Activated T-helper 1 cell treated with anti-CD3 and anti-CD28 coated beads, Interleukin-12 subunit alpha, Interleukin-12 subunit beta, Interleukin-2, Interleukin-4 antibody, amounts not matched to agents 30 ng/mL and 10 ng/mL and 1 ng/mL, durations not matched to agents 14 hours and 24 hours and 36 hours (primary cell): ENCODE results near the gene CNKSR3. TPM values are rescaled to one million over a fixed set of nuclear protein-coding genes. Genes with fewer than 3 reads are reported as not detected.
"Not testable (repeated sequence)": the region's sequence is repeated elsewhere in the genome, so short reads cannot be mapped to it uniquely, and the experiment has no call there.

Experiments
- DNase-seq: peaks from one replicate; pipeline ENCODE4 v3.0.0; 2021; ENCODE audit warnings: low spot score
- H3K27ac Mint-ChIP-seq: one replicate; pipeline ENCODE4 v1.8.0; 2021; ENCODE audit warnings: mild to moderate bottlenecking, mixed read lengths
- H3K27me3 Mint-ChIP-seq: one replicate; pipeline ENCODE4 v1.8.0; 2022; ENCODE audit warnings: mild to moderate bottlenecking, moderate library complexity, mixed read lengths; ENCODE audit not compliant: insufficient read depth
- H3K36me3 Mint-ChIP-seq: one replicate; pipeline ENCODE4 v1.8.0; 2021; ENCODE audit warnings: low read depth, mixed read lengths
- H3K4me1 Mint-ChIP-seq: one replicate; pipeline ENCODE4 v1.8.0; 2021; ENCODE audit warnings: low read depth, mixed read lengths
- H3K4me3 Mint-ChIP-seq: one replicate; pipeline ENCODE4 v1.8.0; 2021; ENCODE audit warnings: mild to moderate bottlenecking, moderate library complexity, mixed read lengths
- H3K9me3 Mint-ChIP-seq: one replicate; pipeline ENCODE4 v1.8.0; 2021; ENCODE audit warnings: mixed read lengths
- intact Hi-C: fragments of 100-400 bp; cut with micrococcal nuclease; formaldehyde crosslinking; loops from one replicate; pipeline ENCODE4 v1.15.1; 2024
- total RNA-seq: library from RNA; stranded (reverse); gene quantifications from 2 replicates; pipeline ENCODE4 v1.2.3, GENCODE V29; 2022

The CNKSR3 gene
- total RNA-seq, 1 donor from 2014 or later, result not detected

GRCh38 chr6:154520280-154520679 is 9.8 kb upstream of the CNKSR3 start:
- H3K36me3 Mint-ChIP-seq, result no peaks in the 10 kb centered on the region
- H3K27ac Mint-ChIP-seq, result no peak overlapping the region
- no peaks in the 10 kb centered on the region for H3K4me1 Mint-ChIP-seq
- DNase-seq, result no peak
- H3K27me3 Mint-ChIP-seq, result peaks cover 1% of the 10 kb centered on the region
- no peaks in the 10 kb centered on the region for H3K9me3 Mint-ChIP-seq
- H3K4me3 Mint-ChIP-seq, result no peak overlapping the region
- intact Hi-C loops, result no loop called here

- Mint-ChIP-seq H3K27me3 (peaks cover 1% of the 10 kb centered on the region), H3K9me3 (no peaks in the 10 kb centered on the region), H3K36me3 (no peaks in the 10 kb centered on the region), H3K4me1 (no peaks in the 10 kb centered on the region), H3K27ac (no peak overlapping the region), H3K4me3 (no peak overlapping the region)
- intact Hi-C loops, result no loop called here
- no peak for DNase-seq
These were observed 7.9 kb upstream of the CNKSR3 start for GRCh38 chr6:154518396-154518795.

GRCh38 chr6:154516276-154516675 is 5.8 kb upstream of the CNKSR3 start:
- Mint-ChIP-seq H3K4me1 (peaks cover 5% of the 10 kb centered on the region), H3K36me3 (no peaks in the 10 kb centered on the region), H3K9me3 (no peaks in the 10 kb centered on the region), H3K4me3 (no peak overlapping the region), H3K27ac (no peak overlapping the region), H3K27me3 (peaks cover 19% of the 10 kb centered on the region)
- DNase-seq, result no peak
- intact Hi-C loops, result no loop called here

GRCh38 chr6:154515826-154516225 is 5.3 kb upstream of the CNKSR3 start:
- DNase-seq, result no peak
- Mint-ChIP-seq H3K4me3 (no peak overlapping the region), H3K27me3 (peaks cover 23% of the 10 kb centered on the region), H3K4me1 (peaks cover 5% of the 10 kb centered on the region), H3K36me3 (no peaks in the 10 kb centered on the region), H3K27ac (no peak overlapping the region), H3K9me3 (no peaks in the 10 kb centered on the region)
- intact Hi-C loops, result no loop called here

GRCh38 chr6:154515076-154515475 is 4.6 kb upstream of the CNKSR3 start:
- H3K27ac Mint-ChIP-seq, H3K36me3 Mint-ChIP-seq, H3K4me1 Mint-ChIP-seq, H3K9me3 Mint-ChIP-seq, intact Hi-C loops, H3K4me3 Mint-ChIP-seq, DNase-seq: not testable (repeated sequence)
- H3K27me3 Mint-ChIP-seq, result peaks cover 26% of the 10 kb centered on the region

GRCh38 chr6:154514481-154514880 is 4.0 kb upstream of the CNKSR3 start:
- no peaks in the 10 kb centered on the region for H3K36me3 Mint-ChIP-seq
- DNase-seq, result no peak
- no peaks in the 10 kb centered on the region for H3K9me3 Mint-ChIP-seq
- peaks cover 5% of the 10 kb centered on the region for H3K4me1 Mint-ChIP-seq
- H3K27ac Mint-ChIP-seq, result no peak overlapping the region
- H3K4me3 Mint-ChIP-seq, result no peak overlapping the region
- intact Hi-C loops, result no loop called here
- peaks cover 26% of the 10 kb centered on the region for H3K27me3 Mint-ChIP-seq

GRCh38 chr6:154513601-154514320 is 3.3 kb upstream of the CNKSR3 start:
- H3K36me3 Mint-ChIP-seq, result no peaks in the 10 kb centered on the region
- H3K9me3 Mint-ChIP-seq, result no peaks in the 10 kb centered on the region
- H3K4me3 Mint-ChIP-seq, result no peak overlapping the region
- H3K27me3 Mint-ChIP-seq, result peaks cover 32% of the 10 kb centered on the region
- no peak overlapping the region for H3K27ac Mint-ChIP-seq
- peaks cover 5% of the 10 kb centered on the region for H3K4me1 Mint-ChIP-seq
- intact Hi-C loops, result no loop called here
- DNase-seq, result no peak

GRCh38 chr6:154512201-154512600 is 1.7 kb upstream of the CNKSR3 start:
- intact Hi-C loops, result no loop called here
- no peak overlapping the region for H3K4me3 Mint-ChIP-seq

GRCh38 chr6:154511791-154512190 is 1.3 kb upstream of the CNKSR3 start:
- H3K4me3 Mint-ChIP-seq, result peak overlapping the region; percentile 52
- H3K27me3 Mint-ChIP-seq, result peaks cover 46% of the 10 kb centered on the region
- peaks cover 5% of the 10 kb centered on the region for H3K4me1 Mint-ChIP-seq
- intact Hi-C loops, result no loop called here
- no peak for DNase-seq
- H3K9me3 Mint-ChIP-seq, result no peaks in the 10 kb centered on the region
- H3K27ac Mint-ChIP-seq, result no peak overlapping the region
- no peaks in the 10 kb centered on the region for H3K36me3 Mint-ChIP-seq

More at GRCh38 chr6:154512201-154512600, 1.7 kb upstream of the CNKSR3 start:
- H3K36me3 Mint-ChIP-seq, result no peaks in the 10 kb centered on the region
- H3K9me3 Mint-ChIP-seq, result no peaks in the 10 kb centered on the region
- H3K27ac Mint-ChIP-seq, result no peak overlapping the region
- no peak for DNase-seq
- H3K27me3 Mint-ChIP-seq, result peaks cover 46% of the 10 kb centered on the region
- H3K4me1 Mint-ChIP-seq, result peaks cover 5% of the 10 kb centered on the region

GRCh38 chr6:154509421-154510143 is 903 bp downstream of the CNKSR3 start:
- DNase-seq, result no peak
- no peaks in the 10 kb centered on the region for H3K9me3 Mint-ChIP-seq
- H3K4me3 Mint-ChIP-seq, result no peak overlapping the region
- H3K27ac Mint-ChIP-seq, result no peak overlapping the region
- no peaks in the 10 kb centered on the region for H3K36me3 Mint-ChIP-seq
- intact Hi-C loops, result loop anchor here (10.0 kb wide), 1 partner anchor 355 kb away; no protein-coding TSS in a partner anchor
- H3K4me1 Mint-ChIP-seq, result peaks cover 5% of the 10 kb centered on the region
- H3K27me3 Mint-ChIP-seq, result peaks cover 48% of the 10 kb centered on the region

- Mint-ChIP-seq H3K4me3 (no peak overlapping the region), H3K27me3 (peaks cover 48% of the 10 kb centered on the region)
These were observed 1.7 kb downstream of the CNKSR3 start for GRCh38 chr6:154508573-154509375.

GRCh38 chr6:154506991-154507898 is 3.2 kb downstream of the CNKSR3 start:
- Mint-ChIP-seq H3K36me3 (no peaks in the 10 kb centered on the region), H3K27me3 (peaks cover 37% of the 10 kb centered on the region), H3K4me3 (no peak overlapping the region), H3K27ac (no peak overlapping the region), H3K4me1 (peaks cover 5% of the 10 kb centered on the region), H3K9me3 (no peaks in the 10 kb centered on the region)
- DNase-seq, result no peak
- intact Hi-C loops, result loop anchor here (10.0 kb wide), 1 partner anchor 352 kb away; no protein-coding TSS in a partner anchor

More at GRCh38 chr6:154508573-154509375, 1.7 kb downstream of the CNKSR3 start:
- Mint-ChIP-seq H3K27ac (no peak overlapping the region), H3K4me1 (peaks cover 5% of the 10 kb centered on the region), H3K36me3 (no peaks in the 10 kb centered on the region), H3K9me3 (no peaks in the 10 kb centered on the region)
- DNase-seq, result no peak
- intact Hi-C loops, result loop anchor here (10.0 kb wide), 1 partner anchor 354 kb away; no protein-coding TSS in a partner anchor
